Lung microvascular endothelial cell (primary cell): ENCODE data around the gene RNASE2. TPM values are rescaled to one million over a fixed set of nuclear protein-coding genes. Genes with fewer than 3 reads are reported as not detected.
"Not testable (repeated sequence)": the region's sequence is repeated elsewhere in the genome, so short reads cannot be mapped to it uniquely, and the experiment has no call there.

Experiments
- DNase-seq, 2 donors: peaks; one replicate each; pipeline versions ENCODE4 v3.0.0 to v3.0.0-alpha.2; 2010; ENCODE audit warnings: low read depth in 2 of 2
- total RNA-seq: library from RNA; depleted of rRNA; stranded (reverse); fragments of >200 nt; gene quantifications from 2 replicates; pipeline ENCODE4 v1.2.1, GENCODE V29; 2014

The RNASE2 gene
- total RNA-seq, 1 donor from 2014 or later, result not detected

DNA sequence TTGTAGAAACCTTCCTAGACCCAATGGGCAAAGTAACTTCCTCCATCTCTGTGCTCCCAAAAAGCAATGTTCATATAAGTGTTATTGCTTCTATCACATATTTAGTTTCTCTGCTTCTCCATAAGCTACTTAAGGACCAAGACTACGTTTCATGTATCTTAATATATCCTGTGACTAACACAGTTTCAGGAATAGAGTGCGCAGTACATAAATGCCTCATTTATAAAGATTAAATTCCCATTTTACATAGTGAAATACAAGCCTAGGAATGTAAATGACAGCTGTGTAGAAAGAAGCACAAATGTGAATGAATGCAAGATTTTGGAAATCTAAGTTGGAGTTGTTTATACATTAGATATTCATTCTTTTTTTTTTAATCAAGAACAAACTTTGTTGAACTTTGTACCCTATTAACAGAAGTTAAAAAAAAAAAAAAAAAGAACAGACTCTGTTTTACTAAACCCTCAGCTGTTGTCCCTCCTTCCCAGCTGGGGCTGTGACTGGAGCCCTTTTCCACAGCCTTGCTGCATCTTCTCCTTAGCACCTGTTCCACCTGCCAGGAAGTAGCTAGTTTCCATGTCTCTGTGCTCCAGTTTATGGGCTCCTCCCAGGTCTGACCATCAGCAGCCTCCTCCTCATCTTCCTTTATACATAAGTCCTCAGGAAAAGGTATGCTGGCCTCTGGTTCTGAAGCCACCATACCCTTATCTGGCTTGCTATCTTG lies 27.5 kb downstream of the RNASE2 start:
- no peak for DNase-seq

DNA sequence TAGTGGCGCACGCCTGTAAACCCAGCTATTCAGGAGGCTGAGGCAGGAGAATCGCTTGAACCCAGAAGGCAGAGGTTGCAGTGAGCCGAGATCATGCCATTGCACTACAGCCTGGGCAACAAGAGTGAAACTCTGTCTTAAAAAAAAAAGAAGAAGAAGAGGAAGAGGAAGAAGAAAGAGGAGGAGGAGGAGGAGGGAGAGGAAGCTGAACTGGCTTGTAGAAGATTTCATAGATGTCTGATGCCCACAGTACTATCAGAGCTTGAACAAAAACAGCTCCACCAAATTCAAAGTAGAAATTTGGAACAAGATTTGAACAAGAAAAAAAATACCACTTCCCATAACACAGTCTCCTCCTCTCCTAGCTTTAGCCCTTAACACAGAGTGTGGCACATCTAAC lies 30.4 kb downstream of the RNASE2 start:
- not testable (repeated sequence) for DNase-seq

DNA sequence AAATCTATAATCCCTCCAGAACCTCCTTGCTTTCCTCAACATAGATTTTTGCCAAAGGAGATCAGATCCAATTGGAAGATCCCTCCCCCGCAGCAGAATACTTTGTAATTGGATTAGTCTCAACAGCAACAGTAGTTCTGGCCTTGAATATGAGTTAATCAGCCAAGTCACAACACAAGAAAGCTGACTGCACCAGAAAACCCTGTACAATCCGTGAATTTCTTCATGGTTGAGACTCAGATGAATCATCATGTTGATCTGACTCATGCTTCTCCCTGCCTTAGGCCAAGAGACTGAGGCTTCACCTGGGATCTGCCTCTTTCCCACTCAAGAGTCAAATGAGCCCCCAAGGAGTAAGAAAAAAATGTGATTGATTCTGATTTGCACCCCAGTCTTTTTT lies 31.5 kb downstream of the RNASE2 start:
- peak in 1 of 2 donors; percentile 88 for DNase-seq

DNA sequence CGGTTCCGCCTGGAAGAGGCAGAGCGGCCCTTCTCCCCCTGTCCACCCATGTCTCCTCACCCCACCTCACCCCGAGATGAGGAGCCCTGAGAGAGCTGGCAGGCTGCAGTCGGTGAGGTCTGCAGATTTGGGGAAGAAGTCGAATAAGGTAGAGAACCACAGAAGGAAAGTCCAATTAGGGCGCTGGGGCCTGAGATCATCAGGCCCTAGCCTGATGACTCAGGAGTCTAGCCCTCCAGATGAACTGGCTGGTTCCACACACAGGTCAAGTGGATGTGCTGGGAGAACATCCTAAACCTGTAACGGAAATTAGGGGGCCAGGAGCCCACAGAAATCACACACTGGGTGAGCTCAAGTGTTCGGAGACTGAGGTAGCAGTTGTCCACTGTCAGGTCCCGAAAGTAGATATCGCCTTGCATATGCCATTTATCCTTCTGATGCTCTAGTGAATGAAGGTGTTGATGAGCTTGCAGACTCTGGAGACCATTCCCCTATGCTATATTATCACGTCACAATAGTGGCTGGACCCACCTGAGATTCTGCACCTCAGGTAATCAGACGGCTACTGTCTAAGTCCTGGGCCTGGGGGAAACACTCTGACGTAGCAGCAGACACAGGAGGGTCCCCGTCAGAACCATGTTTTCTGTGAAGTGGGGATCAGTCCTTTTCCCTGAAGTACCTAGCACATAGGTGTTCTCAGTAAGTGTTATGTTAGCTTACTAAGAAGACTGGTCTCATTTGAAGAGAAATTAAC lies 33.6 kb downstream of the RNASE2 start:
- DNase-seq, result peak in 1 of 2 donors; percentile 10

DNA sequence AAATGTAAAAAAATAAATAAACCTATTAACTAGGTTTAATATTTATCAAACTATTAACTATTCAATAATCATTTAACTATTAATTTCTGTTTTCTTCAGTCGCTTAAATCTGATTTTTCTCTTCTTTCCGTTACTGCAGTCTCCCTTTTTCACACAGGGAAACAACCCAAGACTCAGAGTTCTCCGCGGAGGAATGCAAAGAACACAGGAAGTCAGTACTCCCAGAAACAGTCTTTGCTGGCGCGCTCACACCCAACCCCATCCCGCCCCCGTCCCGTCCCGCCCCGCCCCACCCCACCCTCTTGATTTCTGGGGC lies 34.1 kb downstream of the RNASE2 start:
- no peak for DNase-seq

DNA sequence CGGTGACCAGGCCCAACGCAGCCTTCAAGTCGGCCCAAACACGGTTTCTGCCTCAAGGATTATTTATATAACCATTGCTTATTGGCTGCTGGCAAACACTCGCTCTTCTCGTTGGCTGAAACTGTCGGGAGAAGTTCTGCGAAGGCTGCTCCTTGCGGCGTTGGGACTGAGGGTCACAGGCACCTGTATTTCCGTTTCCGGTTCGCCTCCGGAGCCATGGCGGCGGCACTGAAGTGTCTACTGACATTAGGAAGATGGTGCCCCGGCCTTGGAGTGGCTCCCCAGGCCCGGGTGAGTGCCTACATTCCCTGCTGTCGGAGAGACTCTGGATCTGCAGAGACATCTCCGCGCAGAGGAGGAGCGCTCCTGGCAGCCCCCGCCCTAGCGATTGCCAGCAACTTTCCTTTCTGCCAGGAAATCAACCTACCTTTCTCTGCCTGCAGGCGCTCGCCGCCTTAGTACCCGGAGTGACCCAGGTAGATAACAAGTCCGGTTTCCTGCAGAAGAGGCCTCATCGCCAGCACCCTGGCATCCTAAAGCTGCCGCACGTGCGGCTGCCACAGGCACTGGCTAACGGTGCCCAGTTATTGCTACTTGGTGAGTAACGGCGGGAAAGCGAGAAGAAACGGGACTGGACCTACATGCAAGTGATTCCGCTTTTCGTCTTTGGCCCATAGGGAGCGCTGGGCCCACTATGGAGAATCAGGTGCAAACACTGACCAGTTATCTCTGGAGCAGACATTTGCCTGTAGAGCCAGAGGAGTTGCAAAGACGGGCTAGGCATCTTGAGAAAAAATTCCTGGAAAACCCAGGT lies 34.7 kb downstream of the RNASE2 start, which contains the start of gene METTL17:
TSS of gene METTL17 (plus strand) at position 194 of the 814 bp plus-strand sequence. CDS start at position 217, 23 bp downstream.
- DNase-seq, result peak; percentile 70 to 96

DNA sequence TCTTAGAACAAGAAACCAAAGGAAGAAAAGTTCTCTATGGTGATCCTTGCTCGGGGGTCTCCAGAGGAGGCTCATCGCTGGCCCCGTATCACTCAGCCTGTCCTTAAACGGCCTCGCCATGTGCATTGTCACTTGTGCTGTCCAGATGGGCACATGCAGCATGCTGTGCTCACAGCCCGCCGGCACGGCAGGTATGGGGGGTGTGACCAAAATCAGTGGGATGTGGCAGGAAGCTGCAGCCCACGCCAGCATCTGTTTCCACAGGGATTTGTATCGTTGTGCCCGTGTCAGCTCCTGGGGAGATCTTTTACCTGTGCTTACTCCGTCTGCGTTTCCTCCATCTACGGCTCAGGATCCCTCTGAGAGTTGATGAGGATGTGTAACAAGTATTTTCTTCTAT lies 41.2 kb downstream of the RNASE2 start:
- DNase-seq, result no peak

DNA sequence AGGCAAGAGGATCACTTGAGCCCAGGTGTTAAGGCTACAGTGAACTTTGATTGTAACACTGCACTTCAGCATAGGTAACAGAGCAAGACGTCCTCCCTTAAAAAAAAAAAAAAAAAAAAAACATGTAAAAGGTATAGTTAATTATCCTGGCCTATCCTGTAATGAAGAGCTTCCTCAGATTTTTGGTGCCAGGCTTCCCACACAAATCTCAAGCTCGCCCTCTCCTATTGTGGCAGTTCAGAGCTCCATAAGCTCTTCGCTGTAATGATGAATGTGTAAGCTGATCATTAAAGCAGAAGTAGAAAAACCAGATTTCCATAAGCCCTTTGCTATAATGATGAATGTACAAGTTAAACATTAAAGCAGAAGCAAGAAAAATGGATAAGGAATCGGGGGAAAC lies 41.8 kb downstream of the RNASE2 start:
- no peak for DNase-seq

DNA sequence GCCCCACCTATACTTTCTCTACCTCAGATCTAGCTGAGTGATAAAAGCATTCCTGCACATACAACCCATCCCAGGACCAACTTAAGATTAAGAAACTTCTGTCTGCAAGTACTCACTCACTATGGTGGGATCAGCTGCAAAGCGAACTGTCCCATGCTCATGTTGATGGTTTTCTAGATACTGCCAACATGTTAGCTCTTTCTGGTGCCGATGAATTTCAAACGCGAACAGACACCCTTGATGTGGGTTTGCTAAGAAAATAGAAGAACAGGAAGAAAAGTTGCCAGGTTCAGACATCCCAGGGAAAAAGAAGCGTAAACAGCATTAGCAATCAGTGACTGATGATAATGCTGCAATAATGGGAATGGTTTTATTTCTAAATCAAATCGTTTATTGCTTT lies 42.3 kb downstream of the RNASE2 start:
- DNase-seq, result no peak

DNA sequence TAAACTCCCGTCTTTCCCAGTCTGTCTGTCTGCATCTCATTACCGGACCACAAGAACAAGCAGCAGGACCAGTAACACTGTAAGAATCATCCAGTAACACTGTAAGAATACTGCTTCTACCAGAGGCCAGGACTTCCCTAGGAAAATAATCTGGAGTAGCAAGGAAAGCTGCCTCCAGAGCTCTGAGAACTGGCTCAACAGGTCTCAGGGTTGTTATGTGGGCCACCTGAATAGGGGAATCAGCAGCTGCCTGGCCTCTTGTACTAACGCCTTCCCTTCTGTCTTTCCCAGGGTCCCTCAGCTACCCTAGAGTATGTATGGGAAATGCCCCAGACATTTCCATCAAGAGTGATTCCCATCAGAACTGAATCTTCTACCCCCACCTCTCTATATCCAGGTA lies 42.9 kb downstream of the RNASE2 start:
- no peak for DNase-seq

DNA sequence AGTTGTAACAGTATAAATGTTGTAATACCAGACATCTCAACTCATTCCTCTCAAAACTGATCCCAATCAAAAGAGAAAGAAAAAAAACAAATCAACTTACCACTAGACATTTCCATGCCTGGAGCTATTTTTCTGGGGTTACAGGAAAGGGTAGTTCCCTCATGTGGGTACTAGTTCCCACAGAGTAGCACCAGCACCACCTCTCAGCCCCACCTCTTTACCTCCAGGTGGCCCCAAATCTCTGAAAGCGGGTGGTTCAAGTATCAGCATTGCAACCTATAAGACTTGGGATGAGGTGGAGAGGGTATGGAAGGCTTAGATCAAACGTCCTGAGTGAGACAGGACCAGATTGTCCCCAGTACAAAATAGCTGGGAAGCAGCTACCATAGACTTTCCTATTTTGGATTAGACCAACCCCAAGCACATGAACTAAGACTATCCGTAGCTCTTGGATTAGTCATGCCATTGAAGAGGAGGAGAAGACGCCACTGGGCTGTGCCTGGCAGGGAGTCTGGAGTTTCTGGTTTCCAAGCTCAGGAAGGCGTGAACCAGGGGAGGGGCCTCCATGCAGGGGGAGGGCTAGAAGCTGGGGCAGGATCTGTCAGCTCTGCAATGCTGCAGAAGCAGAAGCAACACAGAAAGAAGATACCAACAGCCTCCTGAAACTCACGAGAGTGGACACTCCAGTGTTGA lies 43.5 kb downstream of the RNASE2 start, which contains the start of gene SLC39A2:
TSS of gene SLC39A2 (plus strand) at position 620 of the 693 bp plus-strand sequence. CDS start 154 bp downstream, outside the sequence.
- DNase-seq, result no peak

DNA sequence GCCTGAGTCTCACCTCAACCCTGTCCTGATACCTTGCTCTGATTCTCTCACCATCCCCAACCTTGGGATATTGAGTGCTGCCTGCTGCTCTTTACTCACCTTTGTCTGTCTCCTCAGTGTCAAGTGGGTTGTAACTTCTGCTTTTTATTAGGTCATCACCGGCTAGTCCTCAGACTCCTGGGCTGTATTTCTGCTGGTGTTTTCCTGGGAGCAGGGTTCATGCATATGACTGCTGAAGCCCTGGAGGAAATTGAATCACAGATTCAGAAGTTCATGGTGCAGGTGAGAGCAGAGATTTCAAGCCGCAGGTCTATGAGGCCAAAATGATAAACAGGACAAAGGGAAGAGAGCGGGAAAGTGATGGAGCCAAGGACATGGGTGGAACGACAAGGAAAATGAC lies 44.3 kb downstream of the RNASE2 start:
- DNase-seq, result no peak

DNA sequence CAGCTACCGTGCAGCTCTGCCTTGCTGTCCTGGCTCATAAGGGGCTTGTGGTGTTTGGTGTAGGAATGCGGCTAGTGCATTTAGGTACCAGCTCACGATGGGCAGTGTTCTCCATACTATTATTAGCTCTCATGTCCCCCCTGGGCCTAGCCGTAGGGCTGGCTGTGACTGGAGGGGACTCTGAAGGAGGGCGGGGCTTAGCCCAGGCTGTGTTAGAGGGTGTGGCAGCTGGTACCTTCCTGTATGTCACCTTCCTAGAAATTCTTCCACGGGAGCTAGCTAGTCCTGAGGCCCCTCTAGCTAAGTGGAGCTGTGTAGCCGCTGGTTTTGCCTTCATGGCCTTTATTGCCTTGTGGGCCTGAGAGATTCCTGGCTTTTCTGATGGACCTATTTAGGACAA lies 45.9 kb downstream of the RNASE2 start:
- no peak for DNase-seq

DNA sequence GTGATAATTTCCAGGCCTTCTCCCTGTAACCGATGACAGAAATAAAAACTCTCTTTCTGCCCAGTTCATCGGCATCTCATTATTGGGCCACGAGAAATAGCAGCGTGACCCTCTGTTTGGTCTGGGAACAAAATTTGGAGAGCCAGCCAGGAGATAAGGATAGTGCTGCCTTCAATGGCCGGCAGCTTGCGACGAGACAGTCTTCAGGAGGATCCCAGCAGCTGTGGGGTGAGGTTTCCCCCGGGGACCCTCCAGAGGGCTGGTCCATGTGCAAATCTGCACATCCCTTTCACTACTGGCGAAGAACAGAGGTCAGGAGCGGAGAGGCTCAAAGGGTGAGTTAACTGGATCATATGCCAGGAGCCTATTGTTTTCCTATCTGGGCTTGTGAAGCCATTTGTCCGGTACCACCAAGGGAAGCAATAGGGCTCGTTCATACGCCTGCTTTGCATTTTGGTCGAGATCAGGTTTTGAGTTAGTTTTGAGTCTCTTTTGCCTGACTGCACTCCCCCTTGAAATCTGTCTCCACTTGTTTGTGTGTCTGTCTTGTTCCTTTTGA lies 48.6 kb downstream of the RNASE2 start:
- no peak for DNase-seq

Other genes with a start within 250 kb of the RNASE2 start
- not detected in 2 replicates for gene EDDM3A, start 209.6 kb upstream of the RNASE2 start, total RNA-seq
- not detected in 2 replicates for gene EDDM3B, start 187.1 kb upstream of the RNASE2 start, total RNA-seq
- gene RNASE6, start 174.2 kb upstream of the RNASE2 start, total RNA-seq, result not detected in 2 replicates
- 4.6 and 14.6 TPM in 2 replicates for gene RNASE1, start 152.6 kb upstream of the RNASE2 start, total RNA-seq
- gene RNASE3, start 64.1 kb upstream of the RNASE2 start, total RNA-seq, result not detected in 2 replicates
- gene METTL17, start 34.5 kb downstream of the RNASE2 start, total RNA-seq, result 13.1 and 19.0 TPM in 2 replicates
- gene SLC39A2, start 43.8 kb downstream of the RNASE2 start, total RNA-seq, result not detected in 2 replicates
- 0.65 and 3.6 TPM in 2 replicates for gene NDRG2, start 69.6 kb downstream of the RNASE2 start, total RNA-seq
- not detected in 2 replicates for gene TPPP2, start 74.7 kb downstream of the RNASE2 start, total RNA-seq
- not detected in 2 replicates for gene RNASE13, start 79.3 kb downstream of the RNASE2 start, total RNA-seq
- gene RNASE7, start 86.9 kb downstream of the RNASE2 start, total RNA-seq, result not detected in 2 replicates
- not detected in 2 replicates for gene RNASE8, start 102.3 kb downstream of the RNASE2 start, total RNA-seq
- 4.8 and 5.8 TPM in 2 replicates for gene ARHGEF40, start 114.8 kb downstream of the RNASE2 start, total RNA-seq
- gene ZNF219, start 143.2 kb downstream of the RNASE2 start, total RNA-seq, result 2.0 and 2.4 TPM in 2 replicates
- gene TMEM253, start 145.6 kb downstream of the RNASE2 start, total RNA-seq, result not detected in 2 replicates
- gene OR5AU1, start 200.6 kb downstream of the RNASE2 start, total RNA-seq, result not detected in 2 replicates